NT2/D1 (cell line): ENCODE data around the gene VSIG1.

Source experiments
- DNase-seq: peaks from one replicate; pipeline ENCODE4 v3.0.0-alpha.2; 2011; ENCODE audit warnings: low read depth, low spot score
- H3K27me3 ChIP-seq: 2 replicates; pipeline ENCODE4 v1.6.0; 2011; ENCODE audit warnings: mild to moderate bottlenecking; ENCODE audit not compliant: insufficient read length, insufficient read depth
- H3K36me3 ChIP-seq: 2 replicates; pipeline ENCODE4 v1.6.1; 2011; ENCODE audit warnings: mild to moderate bottlenecking, low read length, mixed read lengths; ENCODE audit not compliant: insufficient read depth, insufficient read length
- H3K4me1 ChIP-seq: 2 replicates; pipeline ENCODE4 v1.5.1; 2011; ENCODE audit not compliant: insufficient read depth, insufficient read length
- H3K4me3 ChIP-seq: 2 replicates; pipeline ENCODE4 v1.5.1; 2011; ENCODE audit warnings: low read depth; ENCODE audit not compliant: insufficient read length
- H3K9ac ChIP-seq: 2 replicates; pipeline ENCODE4 v1.6.0; 2011; ENCODE audit warnings: low read depth; ENCODE audit not compliant: insufficient read length
- H3K9me3 ChIP-seq: 2 replicates; pipeline ENCODE4 v1.5.1; 2011; ENCODE audit warnings: mild to moderate bottlenecking, low read length; ENCODE audit not compliant: insufficient read depth
- SUZ12 ChIP-seq: IDR thresholded peaks from 2 replicates; pipeline ENCODE4 v1.6.1; 2011; ENCODE audit not compliant: insufficient read length, insufficient read depth; ENCODE audit errors: extremely low read depth
- YY1 ChIP-seq: IDR thresholded peaks from 2 replicates; pipeline ENCODE4 v1.6.1; 2011; ENCODE audit not compliant: insufficient read length, insufficient read depth
- ZNF274 ChIP-seq: IDR thresholded peaks from 2 replicates; pipeline ENCODE4 v1.6.1; 2011; ENCODE audit warnings: mild to moderate bottlenecking, low read depth, low read length

The VSIG1 gene

DNA sequence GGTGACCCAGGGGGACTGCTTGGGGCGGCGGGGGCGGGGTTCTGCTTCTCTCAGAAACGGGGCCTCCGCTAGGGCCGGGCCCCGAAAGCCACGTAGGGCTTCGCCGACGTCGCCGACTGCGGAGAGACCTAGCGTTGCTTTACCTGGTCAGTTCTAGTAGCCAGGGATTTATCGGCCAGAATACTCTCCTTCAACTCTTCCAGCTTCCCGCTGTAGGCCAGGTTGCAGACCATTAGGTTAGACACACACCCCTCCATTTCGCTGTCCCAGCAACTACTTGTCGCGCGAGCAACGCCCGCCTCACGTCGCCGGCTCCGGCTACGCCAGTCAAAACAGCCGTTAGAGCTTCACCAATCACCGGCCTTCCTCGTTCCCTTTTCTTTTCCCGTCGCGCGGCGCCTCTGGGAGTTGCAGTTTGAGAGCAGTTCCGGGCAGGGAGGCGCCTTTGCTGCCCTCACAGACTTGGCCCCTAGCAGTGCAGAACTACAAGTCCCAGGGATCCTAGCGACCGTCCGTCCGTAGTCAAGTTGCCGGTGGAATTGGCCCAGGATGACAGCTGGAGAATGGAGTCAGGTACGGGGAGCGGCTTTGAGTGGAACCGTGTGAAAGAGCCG, 46.5 kb downstream of the VSIG1 start, which contains the start of the genes ATG4A and PSMD10:
TSS of gene ATG4A (plus strand) at position 515 of the 614 bp plus-strand sequence. CDS start at position 564, 49 bp downstream.
TSS of gene PSMD10 (minus strand) at position 279 of the 614 bp plus-strand sequence. CDS start at position 257, 22 bp downstream.
- peaks cover 24% of the 10 kb centered on the region for H3K36me3 ChIP-seq
- H3K4me1 ChIP-seq: no peaks in the 10 kb centered on the region
- H3K4me3 ChIP-seq: peak within 1 kb of the TSS; percentile 72
- H3K27me3 ChIP-seq: no peaks in the 10 kb centered on the region
- H3K9me3 ChIP-seq: no peaks in the 10 kb centered on the region
- H3K9ac ChIP-seq: peak within 1 kb of the TSS; percentile 91
- TF ChIP-seq ZNF274 (no peak), YY1 (no peak), SUZ12 (no peak)
- DNase-seq: peak; percentile 95

DNA sequence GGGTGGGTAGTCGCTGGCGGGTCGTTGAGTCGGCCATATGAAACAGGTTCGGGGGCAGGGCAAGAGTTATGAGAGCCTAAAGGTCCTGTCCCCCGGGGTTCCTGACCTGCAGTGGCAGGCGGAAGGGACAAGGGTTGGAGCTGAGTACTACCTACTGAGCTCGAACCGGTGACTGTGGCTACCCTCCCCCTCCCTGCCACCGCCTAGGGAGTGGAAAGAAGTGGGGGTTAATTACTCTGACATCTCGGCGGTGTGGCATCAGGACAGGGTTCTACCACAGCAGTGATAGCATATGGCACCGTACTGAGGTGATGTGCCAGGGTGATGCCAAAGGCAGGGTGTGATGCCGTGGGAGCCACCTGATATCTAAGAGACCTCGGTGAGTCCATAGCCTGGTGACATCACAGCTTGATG, 47.0 kb downstream of the VSIG1 start:
- H3K4me1 ChIP-seq: no peaks in the 10 kb centered on the region
- peak overlapping the region; percentile 71 for H3K4me3 ChIP-seq
- H3K9ac ChIP-seq: peak overlapping the region; percentile 70
- H3K9me3 ChIP-seq: no peaks in the 10 kb centered on the region
- peaks cover 20% of the 10 kb centered on the region for H3K36me3 ChIP-seq
- TF ChIP-seq ZNF274 (no peak), YY1 (no peak), SUZ12 (no peak)
- H3K27me3 ChIP-seq: no peaks in the 10 kb centered on the region
- DNase-seq: no peak

DNA sequence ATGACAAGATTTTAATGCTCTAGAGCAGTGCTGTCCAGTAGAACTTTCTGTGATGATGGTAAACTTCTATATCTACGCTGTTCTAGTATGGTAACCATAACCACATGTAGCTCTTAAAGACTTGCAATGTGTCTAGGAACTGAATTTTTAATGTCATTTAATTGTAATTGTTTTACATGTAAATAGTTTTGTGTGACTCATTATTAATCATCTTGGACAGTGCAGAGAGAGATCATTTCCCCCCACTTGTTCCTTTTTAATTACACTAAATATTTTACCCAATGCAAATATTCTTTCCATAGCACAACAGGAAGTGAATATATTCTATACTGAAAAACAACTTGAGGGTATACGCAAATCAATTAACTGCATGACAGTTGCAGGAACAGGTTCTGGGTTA, 52.5 kb downstream of the VSIG1 start:
- no peaks in the 10 kb centered on the region for H3K4me1 ChIP-seq
- no peaks in the 10 kb centered on the region for H3K27me3 ChIP-seq
- DNase-seq: no peak
- no peak overlapping the region for H3K4me3 ChIP-seq
- H3K9me3 ChIP-seq: no peaks in the 10 kb centered on the region
- H3K36me3 ChIP-seq: no peaks in the 10 kb centered on the region
- no peak overlapping the region for H3K9ac ChIP-seq
- no peak for TF ChIP-seq ZNF274
- no peak for TF ChIP-seq SUZ12
- TF ChIP-seq YY1: no peak

DNA sequence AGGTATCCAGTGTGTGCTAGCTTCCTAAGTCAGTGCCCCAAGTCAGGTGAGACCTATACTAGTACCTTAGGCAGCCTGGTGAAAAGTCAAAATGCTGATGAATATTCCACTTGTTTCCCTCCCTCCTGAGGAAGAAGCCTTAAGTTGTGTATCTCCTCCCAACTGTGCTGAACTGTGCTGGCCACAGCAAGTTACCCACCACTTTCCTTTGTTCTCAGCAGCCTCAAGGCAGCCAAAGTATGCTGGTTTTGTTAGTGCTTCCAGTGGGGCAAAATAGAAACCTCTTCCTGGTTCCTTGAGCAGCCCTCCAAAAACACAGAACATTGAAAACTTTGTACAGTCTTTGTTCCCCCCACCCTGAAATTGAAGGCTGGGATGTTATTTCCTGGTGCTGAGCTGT, 60.6 kb downstream of the VSIG1 start:
- H3K4me1 ChIP-seq: no peaks in the 10 kb centered on the region
- DNase-seq: no peak
- H3K27me3 ChIP-seq: no peaks in the 10 kb centered on the region
- no peak for TF ChIP-seq YY1
- TF ChIP-seq SUZ12: no peak
- no peak overlapping the region for H3K4me3 ChIP-seq
- no peaks in the 10 kb centered on the region for H3K9me3 ChIP-seq
- H3K9ac ChIP-seq: no peak overlapping the region
- H3K36me3 ChIP-seq: no peaks in the 10 kb centered on the region

DNA sequence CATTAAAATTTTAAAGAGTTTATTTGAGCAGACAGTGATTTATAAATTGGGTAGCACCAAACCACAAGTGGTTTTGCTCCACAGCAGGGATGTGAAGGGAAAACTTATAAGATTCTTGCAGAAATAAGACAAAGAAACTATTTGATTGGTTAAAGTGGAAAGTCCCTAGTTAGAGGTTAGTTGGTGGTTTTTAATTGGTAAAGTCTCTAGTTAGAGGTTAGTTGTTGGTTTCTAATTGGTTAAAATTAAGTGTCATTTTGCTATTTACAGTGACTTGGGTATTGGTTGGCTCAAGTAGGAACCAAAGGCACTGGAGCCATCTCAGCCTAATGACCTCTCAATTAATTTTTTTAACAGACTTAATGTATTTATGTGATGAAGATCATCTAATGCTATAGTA, 69.7 kb downstream of the VSIG1 start:
- Histone ChIP-seq H3K9me3 (no peaks in the 10 kb centered on the region), H3K4me3 (no peak overlapping the region), H3K4me1 (no peaks in the 10 kb centered on the region), H3K9ac (no peak overlapping the region), H3K27me3 (no peaks in the 10 kb centered on the region), H3K36me3 (no peaks in the 10 kb centered on the region)
- no peak for TF ChIP-seq SUZ12
- TF ChIP-seq ZNF274: no peak
- no peak for TF ChIP-seq YY1
- no peak for DNase-seq

DNA sequence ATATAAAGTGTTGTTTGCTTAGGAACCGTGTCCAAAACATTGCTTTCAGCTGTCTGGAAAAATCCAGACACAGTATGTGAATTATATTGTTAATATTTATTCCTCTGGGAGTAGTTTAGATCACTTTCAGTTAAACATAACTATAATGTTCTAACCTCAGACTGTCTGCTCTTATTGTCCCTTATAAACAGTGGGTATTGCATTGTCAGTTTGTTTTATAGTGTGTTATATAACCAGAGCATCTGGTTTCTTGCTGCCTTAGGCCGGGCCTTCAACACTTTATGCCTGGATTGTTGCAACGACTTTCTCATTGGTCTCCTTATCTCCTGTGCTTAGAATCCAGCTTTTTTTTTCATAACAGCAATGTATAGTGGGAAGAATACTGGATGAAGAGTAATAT, 73.1 kb downstream of the VSIG1 start:
- no peak for DNase-seq
- TF ChIP-seq YY1: no peak
- TF ChIP-seq SUZ12: no peak
- TF ChIP-seq ZNF274: no peak
- Histone ChIP-seq H3K36me3 (no peaks in the 10 kb centered on the region), H3K9ac (no peak overlapping the region), H3K9me3 (no peaks in the 10 kb centered on the region), H3K27me3 (no peaks in the 10 kb centered on the region), H3K4me1 (no peaks in the 10 kb centered on the region), H3K4me3 (no peak overlapping the region)

DNA sequence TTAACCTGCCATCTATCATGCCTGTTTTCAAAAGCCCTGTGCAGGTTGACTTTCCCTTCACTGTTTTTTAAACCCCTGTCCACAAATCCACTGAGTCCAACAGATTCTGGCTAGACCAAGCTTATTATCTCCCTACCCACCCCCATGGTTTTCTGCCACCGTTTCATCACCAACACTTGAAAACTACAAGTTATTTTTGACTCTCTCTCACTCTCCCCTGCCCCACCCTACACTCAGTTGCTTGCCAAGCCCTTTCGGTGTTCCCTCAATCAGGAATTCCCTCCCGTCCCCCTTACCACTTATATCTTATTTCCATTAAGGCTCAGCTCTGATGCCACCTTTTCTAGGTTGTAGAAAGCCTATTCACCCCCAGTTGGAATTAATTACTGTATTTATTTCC, 76.4 kb downstream of the VSIG1 start:
- H3K4me1 ChIP-seq: no peaks in the 10 kb centered on the region
- H3K27me3 ChIP-seq: no peaks in the 10 kb centered on the region
- DNase-seq: no peak
- no peak overlapping the region for H3K9ac ChIP-seq
- no peaks in the 10 kb centered on the region for H3K9me3 ChIP-seq
- H3K36me3 ChIP-seq: no peaks in the 10 kb centered on the region
- H3K4me3 ChIP-seq: no peak overlapping the region
- no peak for TF ChIP-seq SUZ12
- TF ChIP-seq ZNF274: no peak
- no peak for TF ChIP-seq YY1

DNA sequence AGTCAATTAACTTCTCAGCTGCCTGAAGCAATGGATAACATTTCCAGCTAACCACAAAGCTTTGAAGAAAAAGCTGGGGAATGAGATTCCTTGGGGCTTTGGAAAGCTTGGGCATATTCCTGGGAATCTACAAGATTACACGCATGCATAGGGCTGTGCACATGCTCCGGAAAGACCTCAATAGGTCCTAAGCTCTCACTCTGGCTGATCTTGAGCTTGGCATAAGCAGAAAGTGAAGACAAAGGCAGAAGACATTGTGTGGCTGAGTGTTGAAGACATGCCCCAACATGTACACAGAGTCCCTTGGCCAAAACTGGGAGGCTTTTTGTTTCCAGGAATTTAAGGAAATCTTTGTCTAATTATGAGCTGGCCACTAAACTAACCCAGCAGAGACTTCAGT, 77.9 kb downstream of the VSIG1 start:
- Histone ChIP-seq H3K4me1 (no peaks in the 10 kb centered on the region), H3K27me3 (no peaks in the 10 kb centered on the region), H3K36me3 (no peaks in the 10 kb centered on the region), H3K9ac (no peak overlapping the region), H3K4me3 (no peak overlapping the region), H3K9me3 (no peaks in the 10 kb centered on the region)
- no peak for TF ChIP-seq SUZ12
- TF ChIP-seq YY1: no peak
- TF ChIP-seq ZNF274: no peak
- DNase-seq: no peak
